ENCODE measurements around the gene CACNG6.
"Not testable (repeated sequence)": the region's sequence is repeated elsewhere in the genome, so short reads cannot be mapped to it uniquely, and the experiment has no call there.

CACNG6 gene

GRCh38 chr19:54002495-54003315, 11.3 kb downstream of the CACNG6 start:
- peak; percentile 65 for DNase-seq (ENCODE audit: low spot score)

- DNase-seq (ENCODE audit: low spot score), result no peak
Measured at GRCh38 chr19:54009440-54009839, 18.0 kb downstream of the CACNG6 start.

GRCh38 chr19:54010474-54010873, 19.0 kb downstream of the CACNG6 start:
- DNase-seq (ENCODE audit: low spot score), result no peak

GRCh38 chr19:54011507-54012211, 20.2 kb downstream of the CACNG6 start:
- no peak for DNase-seq (ENCODE audit: low spot score)

- no peak for DNase-seq (ENCODE audit: low spot score)
Measured at GRCh38 chr19:54013866-54014265, 22.4 kb downstream of the CACNG6 start.

- DNase-seq (ENCODE audit: low spot score), result no peak
Measured at GRCh38 chr19:54014920-54015560, 23.6 kb downstream of the CACNG6 start.

- DNase-seq (ENCODE audit: low spot score), result peak; percentile 38
Measured at GRCh38 chr19:54017261-54017660, 25.8 kb downstream of the CACNG6 start.

- DNase-seq (ENCODE audit: low spot score), result no peak
Measured at GRCh38 chr19:54021363-54021762, 29.9 kb downstream of the CACNG6 start.

- no peak for DNase-seq (ENCODE audit: low spot score)
Measured at GRCh38 chr19:54021932-54022331, 30.5 kb downstream of the CACNG6 start.

GRCh38 chr19:54023191-54023590, 31.8 kb downstream of the CACNG6 start:
- no peak for DNase-seq (ENCODE audit: low spot score)

GRCh38 chr19:54024660-54025059, 33.2 kb downstream of the CACNG6 start:
- no peak for DNase-seq (ENCODE audit: low spot score)

- DNase-seq (ENCODE audit: low spot score), result no peak
Measured at GRCh38 chr19:54026656-54027055, 35.2 kb downstream of the CACNG6 start.

- no peak for DNase-seq (ENCODE audit: low spot score)
Measured at GRCh38 chr19:54029301-54029700, 37.9 kb downstream of the CACNG6 start.

GRCh38 chr19:54029930-54030490, 38.6 kb downstream of the CACNG6 start:
- peak; percentile 75 for DNase-seq (ENCODE audit: low spot score)

GRCh38 chr19:54030895-54031586, 39.6 kb downstream of the CACNG6 start:
- no peak for DNase-seq (ENCODE audit: low spot score)

- DNase-seq (ENCODE audit: low spot score), result no peak
Measured at GRCh38 chr19:54035215-54036178, 44.1 kb downstream of the CACNG6 start.

- not testable (repeated sequence) for DNase-seq (ENCODE audit: low spot score)
Measured at GRCh38 chr19:54036542-54036941, 45.1 kb downstream of the CACNG6 start.

- no peak for DNase-seq (ENCODE audit: low spot score)
Measured at GRCh38 chr19:54040003-54040402, 48.6 kb downstream of the CACNG6 start.

GRCh38 chr19:54041969-54042606, 50.7 kb downstream of the CACNG6 start:
- peak; percentile 57 for DNase-seq (ENCODE audit: low spot score)

- DNase-seq (ENCODE audit: low spot score), result no peak
Measured at GRCh38 chr19:54042989-54043388, 51.6 kb downstream of the CACNG6 start.

Measured in SW480 (cell line).